H1 (cell line): ENCODE measurements around the gene UBE3B. TPM values are rescaled to one million over a fixed set of nuclear protein-coding genes. Genes with fewer than 3 reads are reported as not detected.

ENCODE experiments used
- CBX5 ChIP-seq: fragments of 300-800, 300-1000 bp; sonication (generic); IDR thresholded peaks from 2 replicates; pipeline ENCODE4 v1.7.1; 2016; ENCODE audit warnings: antibody characterized with exemption, low read length, low read depth
- EGR1 ChIP-seq: IDR thresholded peaks from 2 replicates; pipeline ENCODE4 v1.6.1; 2011; ENCODE audit warnings: low read depth, low read length, borderline replicate concordance
- GABPA ChIP-seq: IDR thresholded peaks from 2 replicates; pipeline ENCODE4 v1.6.1; 2011; ENCODE audit warnings: mild to moderate bottlenecking, low read length, moderate library complexity, borderline replicate concordance; ENCODE audit not compliant: insufficient read depth
- HDAC6 ChIP-seq: IDR thresholded peaks from one replicate; pipeline ENCODE4 v1.7.1; 2012; ENCODE audit warnings: low read depth, mild to moderate bottlenecking, inconsistent platforms, low read length, moderate library complexity
- JUND ChIP-seq: IDR thresholded peaks from 2 replicates; pipeline ENCODE4 v1.6.1; 2011; ENCODE audit warnings: mild to moderate bottlenecking, improper control_type of control experiment, low read length
- SIRT6 ChIP-seq: IDR thresholded peaks from one replicate; pipeline ENCODE4 v1.7.1; 2012; ENCODE audit warnings: low read length, inconsistent platforms
- TEAD4 ChIP-seq: IDR thresholded peaks from 2 replicates; pipeline ENCODE4 v1.6.1; 2012; ENCODE audit warnings: low read depth, low read length, inconsistent platforms, mixed read lengths
- polyA plus RNA-seq, 7 experiments: library from polyadenylated mRNA; depleted of rRNA in 3 of 7; stranded (reverse) in 5 of 7; unstranded in 2 of 7; fragments of >200 nt in 5 of 7; fragments of 200-250 nt in 2 of 7; gene quantifications; 1 replicate in 5 of 7; 2 replicates in 1 of 7; 4 replicates in 1 of 7; pipeline versions ENCODE4 v1.2.1 to v1.2.3, GENCODE V29; 2011 to 2013; ENCODE audit warnings: missing spikeins in 2 of 7, mixed read lengths in 2 of 7
- total RNA-seq: library from RNA; stranded (reverse); fragmentation: NEBNext Ultra II Directional; extraction: Animal tissue kit (Norgen Biotek cat#: 25700); gene quantifications from 2 replicates; pipeline ENCODE4 v1.2.1, GENCODE V29; 2021

UBE3B gene
- total and polyA plus RNA-seq, 2 of the 8 experiments (the other 6 are each of a cell fraction or from before 2014, with no cell fraction given), result 14.0 to 21.1 TPM

DNA sequence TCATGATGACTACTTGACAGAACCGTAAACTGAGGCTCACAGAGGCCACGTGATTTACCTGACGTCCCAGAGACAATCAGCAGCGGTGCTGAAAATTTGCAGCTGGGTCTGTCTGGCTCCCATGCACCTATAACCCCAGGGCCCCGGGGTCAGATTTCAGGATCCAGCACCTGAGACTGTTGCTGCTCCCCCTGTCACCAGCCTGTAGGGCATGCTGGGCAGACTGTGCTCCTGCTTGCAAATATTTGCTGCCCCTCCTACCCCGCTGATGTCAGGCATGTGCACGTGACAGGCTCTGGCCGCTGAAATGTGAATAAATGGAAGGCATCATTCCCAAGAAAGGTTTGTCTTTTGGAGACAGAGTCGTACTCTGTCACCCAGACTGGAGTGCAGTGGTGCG lies 89.9 kb downstream of the UBE3B start (continued):
- TF ChIP-seq JUND (no peak), EGR1 (no peak), GABPA (no peak), CBX5 (no peak), SIRT6 (no peak), TEAD4 (no peak), HDAC6 (no peak)
